NT2/D1 (cell line): ENCODE data around the gene CLEC16A.

Source experiments
- SUZ12 ChIP-seq: IDR thresholded peaks from 2 replicates; pipeline ENCODE4 v1.6.1; 2011; ENCODE audit not compliant: insufficient read length, insufficient read depth; ENCODE audit errors: extremely low read depth
- YY1 ChIP-seq: IDR thresholded peaks from 2 replicates; pipeline ENCODE4 v1.6.1; 2011; ENCODE audit not compliant: insufficient read length, insufficient read depth
- ZNF274 ChIP-seq: IDR thresholded peaks from 2 replicates; pipeline ENCODE4 v1.6.1; 2011; ENCODE audit warnings: mild to moderate bottlenecking, low read depth, low read length

GRCh38 chr16:11171757-11172299, 227.5 kb downstream of the CLEC16A start:
- TF ChIP-seq YY1 (no peak), ZNF274 (no peak), SUZ12 (no peak)
